Glomerular endothelial cell (primary cell): Measurements from ENCODE around the gene ECSCR. TPM values are rescaled to one million over a fixed set of nuclear protein-coding genes. Genes with fewer than 3 reads are reported as not detected.

Experiments used
- DNase-seq: peaks from one replicate; pipeline ENCODE4 v3.0.0-alpha.2; 2011; ENCODE audit warnings: low read depth, low spot score; ENCODE audit errors: extremely low read depth
- total RNA-seq: library from RNA; depleted of rRNA; stranded (reverse); fragments of >200 nt; gene quantifications from 2 replicates; pipeline ENCODE4 v1.2.3, GENCODE V29; 2015

The ECSCR gene
- total RNA-seq, 1 donor from 2014 or later: 345 TPM

GRCh38 chr5:139474890-139475791, 12.6 kb upstream of the ECSCR start:
- no peak for DNase-seq

- no peak for DNase-seq
These were observed 11.0 kb upstream of the ECSCR start for GRCh38 chr5:139473565-139473964.

GRCh38 chr5:139473105-139473504, 10.6 kb upstream of the ECSCR start:
- DNase-seq: no peak

- DNase-seq: no peak
These were observed 10.0 kb upstream of the ECSCR start for GRCh38 chr5:139472386-139473030.

- no peak for DNase-seq
These were observed 8.3 kb upstream of the ECSCR start, which contains the start of gene SMIM33 for GRCh38 chr5:139470821-139471300. SMIM33 (plus strand) TSS chr5:139471004; CDS start chr5:139471122, 118 bp downstream.

GRCh38 chr5:139468421-139468931, 5.9 kb upstream of the ECSCR start:
- no peak for DNase-seq

- peak; percentile 68 for DNase-seq
These were observed 845 bp downstream of the ECSCR start for GRCh38 chr5:139461698-139462097.

- no peak for DNase-seq
These were observed 1.4 kb downstream of the ECSCR start for GRCh38 chr5:139461176-139461575.

- DNase-seq: no peak
These were observed 2.1 kb downstream of the ECSCR start for GRCh38 chr5:139460455-139460854.

- no peak for DNase-seq
These were observed 3.0 kb downstream of the ECSCR start for GRCh38 chr5:139459451-139459934.

- no peak for DNase-seq
These were observed 3.7 kb downstream of the ECSCR start for GRCh38 chr5:139458580-139459407.

- no peak for DNase-seq
These were observed 4.8 kb downstream of the ECSCR start for GRCh38 chr5:139457653-139458306.

- no peak for DNase-seq
These were observed 5.3 kb downstream of the ECSCR start for GRCh38 chr5:139457241-139457640.

GRCh38 chr5:139456776-139457175, 5.8 kb downstream of the ECSCR start:
- DNase-seq: no peak

GRCh38 chr5:139454568-139455290, 7.8 kb downstream of the ECSCR start:
- DNase-seq: no peak

- DNase-seq: no peak
These were observed 8.6 kb downstream of the ECSCR start for GRCh38 chr5:139453683-139454567.

GRCh38 chr5:139451878-139452660, 10.5 kb downstream of the ECSCR start:
- DNase-seq: no peak

GRCh38 chr5:139451176-139451575, 11.4 kb downstream of the ECSCR start:
- no peak for DNase-seq
